GM19455 (cell line): ENCODE measurements around the gene UBL4A.

Experiments
- ATAC-seq: cut with Tn5 transposase; IDR thresholded peaks from one replicate; pipeline ENCODE4 v1.9.1; 2021; ENCODE audit not compliant: unreplicated experiment

UBL4A gene

DNA sequence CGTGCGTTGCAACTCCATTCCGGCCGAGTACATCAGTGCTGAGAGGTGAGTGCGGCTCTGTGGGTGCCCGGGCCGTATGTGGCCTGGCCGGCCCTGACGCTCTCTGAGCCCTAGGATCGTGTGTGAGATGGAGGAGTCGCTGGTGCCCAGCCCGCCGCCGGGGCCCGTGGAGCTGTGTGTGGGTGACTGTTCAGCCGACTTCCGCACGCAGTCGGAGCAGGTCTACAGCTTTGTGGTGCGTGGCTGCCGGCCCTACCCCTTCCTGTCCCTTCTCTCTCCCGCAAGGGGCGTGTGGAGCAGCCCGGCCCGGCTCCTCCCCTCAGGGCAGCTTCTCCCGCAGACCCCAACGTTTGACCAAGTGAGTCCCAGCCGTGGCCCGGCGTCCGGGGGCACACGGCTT is 20.4 kb downstream of the UBL4A start:
- ATAC-seq = no peak

DNA sequence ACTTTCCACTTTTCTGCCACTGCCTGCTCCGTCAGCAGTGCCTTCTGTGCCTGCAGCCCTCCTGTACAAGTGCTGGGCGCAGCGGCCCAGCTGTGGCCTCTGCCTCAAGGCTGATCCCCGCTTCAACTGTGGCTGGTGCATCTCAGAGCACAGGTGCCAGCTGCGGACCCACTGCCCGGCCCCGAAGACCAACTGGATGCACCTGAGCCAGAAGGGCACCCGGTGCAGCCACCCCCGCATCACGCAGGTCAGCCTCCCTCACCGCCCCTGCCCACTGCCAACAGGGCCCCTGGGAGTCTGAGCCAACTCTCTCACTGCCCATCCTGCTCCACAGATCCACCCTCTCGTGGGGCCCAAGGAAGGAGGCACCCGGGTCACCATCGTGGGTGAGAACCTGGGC is 20.8 kb downstream of the UBL4A start:
- ATAC-seq = no peak

DNA sequence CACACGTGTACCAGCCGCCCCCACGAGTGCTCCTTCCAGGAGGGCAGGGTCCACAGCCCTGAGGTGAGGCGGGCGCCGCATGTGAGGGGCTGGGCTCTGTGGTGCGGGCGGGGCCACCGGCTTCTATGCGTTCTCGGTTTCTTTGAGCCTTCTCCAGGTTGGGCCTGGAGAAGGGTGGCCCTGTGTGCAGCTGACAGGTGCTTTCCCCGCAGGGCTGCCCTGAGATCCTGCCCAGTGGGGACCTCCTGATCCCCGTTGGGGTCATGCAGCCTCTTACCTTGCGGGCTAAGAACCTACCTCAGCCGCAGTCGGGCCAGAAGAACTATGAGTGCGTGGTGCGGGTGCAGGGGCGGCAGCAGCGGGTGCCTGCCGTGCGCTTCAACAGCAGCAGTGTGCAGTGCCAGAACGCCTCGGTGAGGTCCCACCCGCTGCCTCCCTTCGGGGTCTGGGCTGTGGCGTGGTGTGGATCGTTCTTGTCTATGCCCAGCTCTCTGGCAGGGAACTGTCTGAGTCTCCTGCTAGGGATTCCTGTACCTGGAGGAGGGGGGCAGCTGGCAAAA is 21.5 kb downstream of the UBL4A start:
- no peak for ATAC-seq

DNA sequence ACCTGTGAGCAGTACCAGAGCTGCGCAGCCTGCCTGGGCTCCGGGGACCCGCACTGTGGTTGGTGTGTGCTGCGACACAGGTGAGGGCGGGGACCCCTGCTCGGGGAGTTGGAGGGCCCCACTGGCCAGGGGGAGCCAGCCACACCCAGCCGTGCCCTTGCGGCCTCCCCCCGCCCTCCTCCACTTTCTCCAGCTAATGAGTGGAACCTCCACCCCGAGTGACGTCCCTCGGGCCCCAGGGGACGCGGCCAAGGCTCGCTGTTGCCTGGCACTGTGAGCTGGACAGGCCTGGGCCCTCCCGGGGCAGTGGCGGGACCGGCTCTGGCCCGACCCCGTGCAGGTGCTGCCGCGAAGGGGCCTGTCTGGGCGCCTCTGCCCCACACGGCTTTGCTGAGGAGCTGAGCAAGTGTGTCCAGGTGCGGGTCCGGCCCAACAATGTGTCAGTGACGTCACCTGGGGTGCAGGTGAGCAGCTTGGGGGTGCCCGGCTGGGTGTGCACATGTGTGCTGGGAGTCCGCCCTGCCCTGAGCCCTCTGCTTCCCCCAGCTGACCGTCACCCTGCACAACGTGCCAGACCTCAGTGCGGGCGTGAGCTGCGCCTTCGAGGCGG is 22.7 kb downstream of the UBL4A start:
- no peak for ATAC-seq

DNA sequence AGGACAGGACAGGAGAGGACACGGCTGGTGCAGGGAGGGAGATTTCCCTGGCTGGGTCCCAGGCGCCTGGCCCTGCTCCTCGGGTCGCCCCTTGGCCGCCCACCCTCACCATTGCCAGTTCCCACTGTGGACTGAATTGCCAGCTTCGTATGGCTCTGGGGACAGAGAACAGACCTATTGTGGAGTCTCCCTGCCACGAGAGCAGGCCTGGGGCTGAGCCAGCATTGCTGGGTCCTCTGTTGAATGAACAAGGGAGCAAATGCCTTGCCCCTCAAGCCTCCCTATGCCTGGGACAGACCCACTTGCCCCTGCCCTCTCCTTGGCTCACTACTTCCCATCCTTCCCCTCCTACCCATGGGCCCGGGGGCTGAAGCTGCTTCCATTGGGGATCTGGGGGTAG is 24.0 kb downstream of the UBL4A start:
- no peak for ATAC-seq

DNA sequence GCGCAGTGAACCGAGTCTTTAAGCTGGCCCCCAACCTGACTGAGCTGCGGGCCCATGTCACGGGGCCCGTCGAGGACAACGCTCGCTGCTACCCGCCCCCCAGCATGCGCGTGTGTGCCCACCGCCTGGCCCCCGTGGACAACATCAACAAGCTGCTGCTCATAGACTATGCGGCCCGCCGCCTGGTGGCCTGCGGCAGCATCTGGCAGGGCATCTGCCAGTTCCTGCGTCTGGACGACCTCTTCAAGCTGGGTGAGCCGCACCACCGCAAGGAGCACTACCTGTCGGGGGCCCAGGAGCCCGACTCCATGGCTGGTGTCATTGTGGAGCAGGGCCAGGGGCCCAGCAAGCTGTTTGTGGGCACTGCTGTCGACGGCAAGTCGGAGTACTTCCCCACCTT is 26.1 kb downstream of the UBL4A start:
- ATAC-seq = no peak

DNA sequence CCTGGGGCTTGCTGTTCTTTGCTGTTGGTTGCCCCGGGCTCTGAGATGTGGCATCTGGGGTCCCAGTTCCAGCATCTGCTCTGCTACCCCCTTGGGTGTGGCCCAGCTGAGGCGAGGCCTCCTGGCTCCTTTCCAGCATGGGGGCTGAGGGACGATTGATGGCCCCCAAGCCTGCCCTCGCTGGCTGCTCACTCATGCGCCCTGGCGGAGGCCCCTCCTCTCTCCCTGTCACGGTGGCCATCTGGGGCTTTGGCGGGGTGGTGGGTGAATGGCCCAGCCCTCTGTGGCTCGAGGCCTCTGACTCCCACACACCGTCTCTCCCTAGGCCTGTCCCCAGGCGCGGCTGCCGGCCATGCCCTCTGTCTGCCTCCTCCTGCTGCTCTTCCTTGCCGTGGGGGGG is 26.6 kb downstream of the UBL4A start:
- no peak for ATAC-seq

GRCh38 chrX:154458954-154459778 is 27.2 kb downstream of the UBL4A start:
- ATAC-seq = no peak

DNA sequence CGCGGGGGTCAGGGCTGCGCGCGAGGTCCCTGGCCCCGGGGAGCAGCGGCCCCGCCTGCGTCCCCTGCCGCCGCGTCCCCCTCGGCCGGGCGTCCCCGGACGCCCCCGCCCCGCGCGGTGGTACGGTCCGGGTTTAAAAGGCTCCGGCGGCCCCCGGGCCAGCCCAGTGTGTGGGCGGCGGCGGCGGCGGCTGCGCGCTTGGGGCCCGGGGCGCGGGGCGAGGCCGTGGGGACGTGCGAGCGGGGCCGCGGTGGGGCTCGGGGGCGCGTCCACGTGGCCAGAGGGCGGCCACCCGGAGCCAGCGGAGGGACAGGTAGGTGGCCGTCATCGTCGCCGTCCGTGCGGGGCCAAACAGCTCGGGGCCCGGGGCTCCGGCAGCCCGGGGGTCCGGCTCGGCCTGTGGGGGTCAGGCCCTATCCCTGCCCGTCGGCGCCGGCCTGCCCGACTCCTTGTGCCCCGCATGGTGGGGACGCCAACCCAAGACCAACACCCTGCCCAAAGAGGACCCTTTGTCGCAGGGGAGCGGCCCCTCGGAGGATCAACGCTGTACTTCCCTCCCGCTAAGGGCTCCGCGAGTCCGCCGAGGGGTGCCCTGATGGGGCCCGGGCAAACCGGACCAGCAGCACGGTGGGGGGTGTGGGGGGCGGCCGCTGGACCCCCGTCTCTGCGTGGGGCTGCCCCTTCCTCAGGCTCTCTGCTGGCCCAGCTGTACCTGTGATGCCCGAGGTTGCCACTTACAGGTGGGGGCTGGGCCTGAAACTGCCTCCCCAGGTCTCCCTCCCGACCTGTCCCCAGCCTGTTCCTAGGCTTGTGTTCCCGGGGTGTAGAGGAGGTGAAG is 28.1 kb downstream of the UBL4A start, which contains the start of gene PLXNA3:
TSS of gene PLXNA3 (plus strand) at position 166 of the 838 bp plus-strand sequence. CDS start 1,903 bp downstream, outside the sequence.
- peak; percentile 50 for ATAC-seq

- peak; percentile 33 for ATAC-seq
These were observed 28.8 kb downstream of the UBL4A start for GRCh38 chrX:154457491-154458115.

- no peak for ATAC-seq
These were observed 33.6 kb downstream of the UBL4A start for GRCh38 chrX:154452823-154453222.

- ATAC-seq = no peak
These were observed 36.1 kb downstream of the UBL4A start for GRCh38 chrX:154450312-154450711.

GRCh38 chrX:154449618-154450017 is 36.8 kb downstream of the UBL4A start:
- ATAC-seq = no peak

GRCh38 chrX:154448484-154448883 is 37.9 kb downstream of the UBL4A start:
- ATAC-seq = no peak

- no peak for ATAC-seq
These were observed 40.0 kb downstream of the UBL4A start for GRCh38 chrX:154446430-154446829.

GRCh38 chrX:154445776-154446175 is 40.6 kb downstream of the UBL4A start:
- no peak for ATAC-seq

DNA sequence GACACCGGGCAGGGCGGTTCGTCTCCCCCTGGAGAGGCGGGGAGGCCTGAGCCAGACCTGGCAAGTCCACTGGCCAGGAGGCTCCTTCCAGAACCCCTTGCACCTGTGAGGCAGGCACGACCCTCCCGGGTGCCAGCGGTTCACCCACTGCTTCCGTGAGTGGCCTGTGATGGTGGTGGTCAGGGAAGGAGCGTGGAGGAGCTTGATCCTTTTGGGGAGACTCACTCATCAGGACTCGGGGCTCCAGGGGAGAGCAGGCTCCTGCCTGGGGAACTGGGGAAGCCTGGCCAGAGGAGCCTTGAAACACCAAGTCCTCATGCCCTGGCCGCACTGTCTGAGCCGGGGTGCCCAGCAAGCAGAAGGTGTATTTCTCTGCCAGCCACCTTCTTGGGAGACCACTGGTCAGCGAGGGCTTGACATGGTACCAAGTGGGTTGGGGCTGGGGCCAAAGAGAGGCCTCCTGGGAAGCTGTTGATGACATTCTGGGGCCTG is 41.6 kb downstream of the UBL4A start:
- ATAC-seq = no peak

- peak; percentile 76 for ATAC-seq
These were observed 42.2 kb downstream of the UBL4A start, which contains the start of gene FAM50A for GRCh38 chrX:154443992-154444754. Gene FAM50A (plus strand): TSS chrX:154444141. CDS start chrX:154444236, 95 bp downstream.

DNA sequence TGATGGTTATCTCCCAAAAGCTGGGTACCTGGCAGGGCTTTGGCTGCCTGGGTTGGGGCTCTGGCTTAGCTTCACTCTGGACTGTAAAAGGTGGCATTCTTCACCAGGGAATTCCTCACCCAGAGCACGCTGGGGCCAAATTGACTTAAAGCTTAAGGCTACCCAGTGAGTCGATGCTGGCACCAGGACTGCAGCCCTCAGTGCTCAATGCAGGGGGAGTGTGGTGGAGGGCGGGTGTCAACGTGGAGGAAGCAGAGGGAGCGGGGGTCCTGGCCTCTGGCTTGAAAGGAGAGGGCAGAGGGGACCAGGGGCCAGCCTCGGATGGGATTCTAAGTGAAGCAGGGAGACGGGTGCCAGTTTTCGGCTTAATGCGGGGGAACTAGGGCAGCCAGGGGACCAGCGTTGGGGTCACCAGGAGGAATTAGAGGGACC is 42.9 kb downstream of the UBL4A start:
- no peak for ATAC-seq
